HepG2 (cell line): Measurements from ENCODE around the gene CRKL. TPM values are rescaled to one million over a fixed set of nuclear protein-coding genes. Genes with fewer than 3 reads are reported as not detected.

ENCODE experiments used
- ATAC-seq: fragments of 200-7000 bp; cut with Tn5 transposase; 3 replicates; pipeline ENCODE4 v1.9.1; 2020; ENCODE audit warnings: mild to moderate bottlenecking, moderate library complexity
- BruUV-seq: library from RNA; stranded (reverse); fragments of 400-500 nt; replicated peaks from 2 replicates; lab custom pipeline; 2021; lab: Mats Ljungman, UMichigan
- CTCF ChIA-PET: fragments of 300-600 bp; formaldehyde crosslinking; extraction: SDS; loops from one replicate; lab custom pipeline; 2021; ENCODE audit warnings: low total read pairs, inconsistent platforms, low intra/inter-chr PET ratio; lab: Yijun Ruan, JAX
- POLR2A ChIA-PET: fragments of 350-600 bp; sonication (Branson Sonifier 250); formaldehyde crosslinking; loops from one replicate; lab custom pipeline; 2020; ENCODE audit warnings: antibody characterized with exemption, inconsistent platforms; lab: Yijun Ruan, JAX
- DNase-seq: peaks from one replicate; pipeline ENCODE4 v3.0.0-alpha.2; 2015; ENCODE audit warnings: low spot score
- FAIRE-seq: peaks from 3 replicates; lab custom pipeline; 2011; peaks lifted over from hg19 to GRCh38; lab: Jason Lieb, UNC
- H2AFZ ChIP-seq: one replicate; pipeline ENCODE4 v1.6.1; 2011; ENCODE audit warnings: low read length, inconsistent platforms
- H3K27ac ChIP-seq: fragments of 300-600 bp; 3 replicates; pipeline ENCODE4 v1.8.0; 2011; ENCODE audit warnings: mixed run types, mild to moderate bottlenecking, mixed read lengths, low read length, inconsistent platforms; ENCODE audit not compliant: insufficient read depth; ENCODE audit errors: extremely low read length
- H3K27me3 ChIP-seq, 2 experiments: fragments of 200-600 bp in 1 of 2; 2 replicates in 1 of 2; 3 replicates in 1 of 2; pipeline versions ENCODE4 v1.6.0 to v1.8.0; 2011; ENCODE audit warnings: low read length in 2 of 2, mild to moderate bottlenecking in 2 of 2, moderate library complexity in 2 of 2, inconsistent platforms in 1 of 2; ENCODE audit not compliant: insufficient read depth in 2 of 2, control insufficient read depth in 1 of 2
- H3K36me3 ChIP-seq, 2 experiments: fragments of 200-600 bp in 1 of 2; replicated peaks in 1 of 2; 2 replicates in 1 of 2; 3 replicates in 1 of 2; pipeline versions ENCODE4 v1.5.1 to v1.8.0; 2011; ENCODE audit warnings: low read length in 2 of 2, inconsistent platforms in 1 of 2; ENCODE audit not compliant: insufficient read depth in 2 of 2, control insufficient read depth in 1 of 2
- H3K4me1 ChIP-seq: 2 replicates; pipeline ENCODE4 v1.5.1; 2012; ENCODE audit warnings: low read length, inconsistent platforms; ENCODE audit not compliant: insufficient read depth
- H3K4me2 ChIP-seq: 2 replicates; pipeline ENCODE4 v1.6.0; 2011; ENCODE audit warnings: low read depth, low read length, inconsistent platforms
- H3K4me3 ChIP-seq, 3 experiments: fragments of 200-600 bp in 1 of 3; sonication (generic), shearing (Covaris generic) in 1 of 3; replicated peaks in 1 of 3; 2 replicates each; pipeline ENCODE4 v1.5.1; 2011 to 2016; ENCODE audit warnings: low read length in 3 of 3, inconsistent platforms in 2 of 3, low read depth in 2 of 3, mild to moderate bottlenecking in 2 of 3, control low read depth in 1 of 3, mixed read lengths in 1 of 3; ENCODE audit not compliant: insufficient read depth in 1 of 3
- H3K79me2 ChIP-seq: one replicate; pipeline ENCODE4 v1.6.1; 2011; ENCODE audit warnings: low read length, inconsistent platforms; ENCODE audit not compliant: insufficient read depth
- H3K9ac ChIP-seq: 2 replicates; pipeline ENCODE4 v1.6.0; 2011; ENCODE audit warnings: mild to moderate bottlenecking, low read depth, low read length, inconsistent platforms; ENCODE audit not compliant: insufficient read depth
- H3K9me3 ChIP-seq: 2 replicates; pipeline ENCODE4 v1.5.1; 2012; ENCODE audit warnings: mild to moderate bottlenecking, low read length
- H4K20me1 ChIP-seq: 2 replicates; pipeline ENCODE4 v1.6.0; 2011; ENCODE audit warnings: inconsistent platforms, mild to moderate bottlenecking, low read length, moderate library complexity; ENCODE audit not compliant: insufficient read depth
- CBFB ChIP-seq: sonication (generic); formaldehyde crosslinking; IDR thresholded peaks from 2 replicates; pipeline ENCODE4 v1.4.0; 2020; ENCODE audit warnings: missing genetic modification reagents
- ETV5 ChIP-seq: IDR thresholded peaks from 2 replicates; pipeline ENCODE4 v1.6.1; 2018; ENCODE audit warnings: missing biosample characterization, missing genetic modification reagents, inconsistent platforms, borderline replicate concordance
- HOXD1 ChIP-seq: sonication (generic); formaldehyde crosslinking; IDR thresholded peaks from 2 replicates; pipeline ENCODE4 v1.5.0; 2020; ENCODE audit warnings: missing genetic modification reagents
- NONO ChIP-seq, 2 experiments: fragments of 450-650 bp in 1 of 2; sonication (generic) in 1 of 2; formaldehyde crosslinking in 1 of 2; IDR thresholded peaks in 1 of 2; conservative IDR thresholded peaks in 1 of 2; 2 replicates each; pipeline versions ENCODE4 v1.6.1 to v1.8.0; 2017 to 2022; ENCODE audit warnings: mild to moderate bottlenecking in 1 of 2, missing genetic modification reagents in 1 of 2, moderate library complexity in 1 of 2
- NR2F6 ChIP-seq, 2 experiments: IDR thresholded peaks; 2 replicates each; pipeline ENCODE4 v1.6.1; 2016; ENCODE audit warnings: antibody characterized with exemption in 1 of 2, mild to moderate bottlenecking in 1 of 2
- PRPF4 ChIP-seq: fragments of 200-400 bp; formaldehyde crosslinking; IDR thresholded peaks from 2 replicates; pipeline ENCODE4 v1.6.1; 2016; ENCODE audit warnings: low read length, low read depth; ENCODE audit not compliant: poor library complexity, severe bottlenecking
- ZNF180 ChIP-seq: sonication (generic); formaldehyde crosslinking; IDR thresholded peaks from 2 replicates; pipeline ENCODE4 v1.4.0; 2020; ENCODE audit warnings: low read depth, missing genetic modification reagents, borderline replicate concordance
- ZNF264 ChIP-seq: sonication (generic); formaldehyde crosslinking; IDR thresholded peaks from 2 replicates; pipeline ENCODE4 v1.4.0; 2020; ENCODE audit warnings: missing genetic modification reagents
- ZNF816 ChIP-seq: sonication (generic); formaldehyde crosslinking; IDR thresholded peaks from 2 replicates; pipeline ENCODE4 v1.8.0; 2022; ENCODE audit warnings: missing genetic modification reagents, mild to moderate bottlenecking, borderline replicate concordance
- WGBS: methylation state at CpG from one replicate; pipeline ENCODE4 v1.1.6; 2017; ENCODE audit warnings: low lambda C conversion rate; 5-methylcytosine and 5-hydroxymethylcytosine counted together
- in situ Hi-C: cut with HindIII; loops from 2 replicates; pipeline ENCODE4 v1.10.0; 2017; ENCODE audit warnings: low pct_unique_long_range_greater_than_20kb; ENCODE audit not compliant: extremely low pct_ligation_motif_present
- intact Hi-C: fragments of 100-400 bp; cut with micrococcal nuclease; formaldehyde crosslinking; loops from one replicate; pipeline ENCODE4 v1.10.0; 2022; ENCODE audit not compliant: unreplicated experiment
- polyA plus RNA-seq, 8 experiments: library from polyadenylated mRNA; depleted of rRNA in 3 of 8; stranded (reverse) in 7 of 8; unstranded in 1 of 8; fragments of >200 nt; fragmentation: Illumina TruSeq in 4 of 8; extraction: Trizol in 4 of 8; gene quantifications; 2 replicates each; pipeline versions ENCODE4 v1.2.1 to v1.2.3, GENCODE V29; 2011 to 2016; ENCODE audit warnings: low read depth in 4 of 8, missing spikeins in 1 of 8, mixed read lengths in 1 of 8; ENCODE audit not compliant: insufficient read depth in 1 of 8
- total RNA-seq, 5 experiments: library from RNA; depleted of rRNA; stranded (reverse); fragments of >200 nt; fragmentation: Illumina TruSeq; extraction: Trizol; gene quantifications; 2 replicates each; pipeline ENCODE4 v1.2.3, GENCODE V29; 2016; ENCODE audit warnings: low read depth in 1 of 5
- TF ChIP-seq, protein P1 (sequence below): sonication (generic); formaldehyde crosslinking; IDR thresholded peaks from 2 replicates; pipeline ENCODE4 v1.4.0; 2020; ENCODE audit warnings: low read depth, mild to moderate bottlenecking, missing genetic modification reagents
- TF ChIP-seq, protein P2 (sequence below): sonication (generic); formaldehyde crosslinking; IDR thresholded peaks from 2 replicates; pipeline ENCODE4 v1.9.0; 2022; ENCODE audit warnings: low read depth, missing genetic modification reagents
- TF ChIP-seq, protein P3 (sequence below): sonication (generic); formaldehyde crosslinking; IDR thresholded peaks from 2 replicates; pipeline ENCODE4 v1.5.1; 2020; ENCODE audit warnings: mild to moderate bottlenecking, missing genetic modification reagents

The CRKL gene
- total and polyA plus RNA-seq, 2 of the 13 experiments (the other 11 are each of a cell fraction or from before 2014, with no cell fraction given): 37.4 to 60.6 TPM

DNA sequence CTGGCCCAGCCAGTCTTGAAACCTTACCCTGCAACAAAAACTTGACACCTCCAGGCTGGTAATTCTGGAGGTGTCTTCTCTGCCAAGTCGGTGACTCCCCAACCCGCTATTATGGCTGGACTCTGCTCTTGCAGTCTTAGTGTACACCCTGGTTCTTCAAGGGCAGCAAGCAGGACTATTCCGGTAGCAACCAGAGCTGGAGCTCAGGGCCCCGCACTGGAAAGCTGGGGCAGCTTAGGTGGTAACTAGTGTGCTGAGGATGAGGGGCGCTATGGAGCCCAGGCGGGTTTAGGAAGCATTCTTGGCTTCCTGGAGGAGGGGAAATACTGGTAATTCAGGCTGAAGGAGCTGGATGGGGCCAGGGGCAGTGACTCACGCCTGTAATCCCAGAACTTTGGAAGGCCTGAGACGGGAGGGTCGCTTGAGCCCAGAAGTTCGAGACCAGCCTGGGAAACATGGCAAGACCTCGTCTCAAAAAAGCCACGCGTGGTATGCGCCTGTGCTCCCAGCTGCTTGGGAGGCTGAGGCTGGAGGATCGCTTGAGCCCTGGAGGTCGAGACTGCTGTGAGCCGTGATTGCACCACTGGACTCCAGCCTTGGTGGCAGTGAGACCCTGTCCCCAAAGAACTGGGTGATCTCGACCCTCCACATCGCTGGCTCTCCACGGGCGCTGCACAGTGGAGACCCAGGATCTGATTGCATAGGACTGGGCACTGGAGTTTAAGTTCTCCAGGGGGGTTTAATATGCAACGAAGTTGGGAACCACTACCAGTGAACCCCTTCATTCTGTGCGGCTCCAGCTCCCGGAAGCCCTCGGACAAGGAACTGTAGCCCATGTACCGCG is 39.3 kb downstream of the CRKL start (continued):
- TF ChIP-seq, protein P1, sequence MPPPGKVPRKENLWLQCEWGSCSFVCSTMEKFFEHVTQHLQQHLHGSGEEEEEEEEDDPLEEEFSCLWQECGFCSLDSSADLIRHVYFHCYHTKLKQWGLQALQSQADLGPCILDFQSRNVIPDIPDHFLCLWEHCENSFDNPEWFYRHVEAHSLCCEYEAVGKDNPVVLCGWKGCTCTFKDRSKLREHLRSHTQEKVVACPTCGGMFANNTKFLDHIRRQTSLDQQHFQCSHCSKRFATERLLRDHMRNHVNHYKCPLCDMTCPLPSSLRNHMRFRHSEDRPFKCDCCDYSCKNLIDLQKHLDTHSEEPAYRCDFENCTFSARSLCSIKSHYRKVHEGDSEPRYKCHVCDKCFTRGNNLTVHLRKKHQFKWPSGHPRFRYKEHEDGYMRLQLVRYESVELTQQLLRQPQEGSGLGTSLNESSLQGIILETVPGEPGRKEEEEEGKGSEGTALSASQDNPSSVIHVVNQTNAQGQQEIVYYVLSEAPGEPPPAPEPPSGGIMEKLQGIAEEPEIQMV: no peak
- no peak for TF ChIP-seq PRPF4
- TF ChIP-seq, protein P2, sequence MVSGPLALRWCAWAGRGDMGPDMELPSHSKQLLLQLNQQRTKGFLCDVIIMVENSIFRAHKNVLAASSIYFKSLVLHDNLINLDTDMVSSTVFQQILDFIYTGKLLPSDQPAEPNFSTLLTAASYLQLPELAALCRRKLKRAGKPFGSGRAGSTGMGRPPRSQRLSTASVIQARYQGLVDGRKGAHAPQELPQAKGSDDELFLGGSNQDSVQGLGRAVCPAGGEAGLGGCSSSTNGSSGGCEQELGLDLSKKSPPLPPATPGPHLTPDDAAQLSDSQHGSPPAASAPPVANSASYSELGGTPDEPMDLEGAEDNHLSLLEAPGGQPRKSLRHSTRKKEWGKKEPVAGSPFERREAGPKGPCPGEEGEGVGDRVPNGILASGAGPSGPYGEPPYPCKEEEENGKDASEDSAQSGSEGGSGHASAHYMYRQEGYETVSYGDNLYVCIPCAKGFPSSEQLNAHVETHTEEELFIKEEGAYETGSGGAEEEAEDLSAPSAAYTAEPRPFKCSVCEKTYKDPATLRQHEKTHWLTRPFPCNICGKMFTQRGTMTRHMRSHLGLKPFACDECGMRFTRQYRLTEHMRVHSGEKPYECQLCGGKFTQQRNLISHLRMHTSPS (CRISPR knock-in tag): 0 out of 2 replicates have a peak, but pooled peaks have one; percentile 18

DNA sequence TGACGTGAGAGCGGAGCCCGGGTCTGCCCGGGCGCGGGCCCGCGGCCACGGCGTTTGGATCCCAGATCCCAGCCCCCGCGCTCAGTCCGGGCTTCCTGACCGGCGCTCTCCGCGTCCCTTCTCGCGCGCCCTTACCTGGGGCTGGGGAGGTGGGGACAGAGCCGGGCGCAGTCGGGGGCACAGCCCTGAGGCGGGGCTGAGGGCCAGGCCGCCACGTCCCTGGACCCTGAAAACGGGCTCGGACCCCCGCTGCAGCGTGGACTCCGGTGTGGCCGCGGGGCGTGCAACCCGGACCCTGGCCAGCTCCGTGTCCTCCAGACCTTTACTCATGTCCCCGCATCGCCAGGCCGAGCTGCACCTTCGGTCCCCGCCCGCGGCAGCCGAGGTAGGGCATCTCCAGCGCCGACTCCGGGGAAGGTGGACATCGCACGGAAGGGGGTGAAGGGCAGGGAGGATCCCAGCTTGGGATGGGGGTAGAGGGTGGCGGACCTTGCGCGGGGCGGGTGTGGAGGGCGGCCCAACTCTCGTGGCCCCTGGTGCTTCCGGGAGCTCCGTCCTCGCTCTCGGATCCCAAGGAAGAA is 40.0 kb downstream of the CRKL start:
- Histone ChIP-seq H3K4me2 (peak overlapping the region; percentile 94), H3K9ac (peak overlapping the region; percentile 85), H2AFZ (no peak overlapping the region), H3K27me3 (no peaks in the 10 kb centered on the region; a peak in 1 of 5 replicates), H3K4me1 (peaks cover 62% of the 10 kb centered on the region), H4K20me1 (no peaks in the 10 kb centered on the region), H3K79me2 (peaks cover 50% of the 10 kb centered on the region), H3K4me3 (peak overlapping the region; percentile 87 to 97 (median 95)), H3K36me3 (peaks cover 0 to 1% of the 10 kb centered on the region in 2 experiments; a peak in 1 of 5 replicates), H3K27ac (peak overlapping the region; percentile 56), H3K9me3 (no peaks in the 10 kb centered on the region)
- in situ Hi-C loops: no loop called here
- ChIA-PET POLR2A (interaction anchor here (0.7 to 3.8 kb wide), 18 partner anchors 10 to 685 kb away, joined by 3 to 45 read pairs (median 4); partner anchors contain the start of genes CRKL, LZTR1, P2RX6 and SDF2L1), CTCF (no interaction called here)
- no peak for DNase-seq
- peak; percentile 61 for ATAC-seq
- BruUV-seq: TSS peak; percentile 43
- 10% methylated on average over 2 of the region's 59 CpGs for WGBS
- no peak for FAIRE-seq
- intact Hi-C loops: loop anchor here (10.0 kb wide), 1 partner anchor 182 kb away; the partner anchor contains the start of gene SERPIND1
- peak; percentile 25; the same call in 1 of the 2 replicates for TF ChIP-seq HOXD1 (CRISPR knock-in tag)
- peak; percentile 38; the same call in 1 of the 2 replicates for TF ChIP-seq NR2F6 (IDR thresholded peaks at IDR 0.05)
- TF ChIP-seq NR2F6 (CRISPR knock-in tag; IDR thresholded peaks at IDR 0.05): no peak
- peak; percentile 47; the same call in 1 of the 2 replicates for TF ChIP-seq ZNF816 (CRISPR knock-in tag)
- 0 out of 2 replicates have a peak, but pooled peaks have one; percentile 19 for TF ChIP-seq ZNF180
- TF ChIP-seq CBFB: 0 out of 2 replicates have a peak, but pooled peaks have one; percentile 25
- TF ChIP-seq, protein P3, sequence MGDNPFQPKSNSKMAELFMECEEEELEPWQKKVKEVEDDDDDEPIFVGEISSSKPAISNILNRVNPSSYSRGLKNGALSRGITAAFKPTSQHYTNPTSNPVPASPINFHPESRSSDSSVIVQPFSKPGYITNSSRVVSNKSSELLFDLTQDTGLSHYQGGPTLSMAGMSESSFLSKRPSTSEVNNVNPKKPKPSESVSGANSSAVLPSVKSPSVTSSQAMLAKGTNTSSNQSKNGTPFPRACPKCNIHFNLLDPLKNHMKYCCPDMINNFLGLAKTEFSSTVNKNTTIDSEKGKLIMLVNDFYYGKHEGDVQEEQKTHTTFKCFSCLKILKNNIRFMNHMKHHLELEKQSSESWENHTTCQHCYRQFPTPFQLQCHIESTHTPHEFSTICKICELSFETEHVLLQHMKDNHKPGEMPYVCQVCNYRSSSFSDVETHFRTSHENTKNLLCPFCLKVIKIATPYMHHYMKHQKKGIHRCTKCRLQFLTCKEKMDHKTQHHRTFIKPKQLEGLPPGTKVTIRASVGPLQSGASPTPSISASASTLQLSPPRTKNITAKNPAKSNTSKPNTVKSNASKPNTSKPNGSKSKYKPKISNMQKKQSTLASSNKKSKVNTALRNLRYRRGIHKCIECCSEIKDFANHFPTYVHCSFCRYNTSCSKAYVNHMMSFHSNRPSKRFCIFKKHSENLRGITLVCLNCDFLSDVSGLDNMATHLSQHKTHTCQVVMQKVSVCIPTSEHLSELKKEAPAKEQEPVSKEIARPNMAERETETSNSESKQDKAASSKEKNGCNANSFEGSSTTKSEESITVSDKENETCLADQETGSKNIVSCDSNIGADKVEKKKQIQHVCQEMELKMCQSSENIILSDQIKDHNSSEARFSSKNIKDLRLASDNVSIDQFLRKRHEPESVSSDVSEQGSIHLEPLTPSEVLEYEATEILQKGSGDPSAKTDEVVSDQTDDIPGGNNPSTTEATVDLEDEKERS: peak; percentile 20; the same call in 1 of the 2 replicates
- no peak for TF ChIP-seq NONO (IDR thresholded peaks at IDR 0.05)
- TF ChIP-seq NONO (CRISPR knock-in tag; conservative IDR thresholded peaks at IDR 0.05): peak; percentile 81
- TF ChIP-seq ETV5 (CRISPR knock-in tag): 0 out of 2 replicates have a peak, but pooled peaks have one; percentile 10
- TF ChIP-seq ZNF264: 0 out of 2 replicates have a peak, but pooled peaks have one; percentile 19
